OCI-LY3 (cell line): ENCODE data around the gene MAP2K7.
"Not testable (repeated sequence)": the region's sequence is repeated elsewhere in the genome, so short reads cannot be mapped to it uniquely, and the experiment has no call there.

Experiments used
- H2AFZ ChIP-seq: fragments of 200-600, 300-600 bp; shearing (Covaris generic); 2 replicates; pipeline ENCODE4 v1.6.0; 2014; ENCODE audit warnings: antibody characterized with exemption, low read depth, low read length
- H3K27ac ChIP-seq: fragments of 200-600, 300-600 bp; sonication (generic); 2 replicates; pipeline ENCODE4 v1.5.1; 2014; ENCODE audit warnings: mild to moderate bottlenecking, low read length, moderate library complexity, mixed read lengths
- H3K27me3 ChIP-seq: fragments of 200-600, 300-600 bp; sonication (generic); 2 replicates; pipeline ENCODE4 v1.6.1; 2014; ENCODE audit warnings: low read depth, low read length, mixed read lengths
- H3K36me3 ChIP-seq: fragments of 200-600, 300-600 bp; sonication (generic); replicated peaks from 2 replicates; pipeline ENCODE3; 2014; ENCODE audit warnings: low read depth, low read length, mixed read lengths
- H3K4me1 ChIP-seq: fragments of 300-600, 200-600 bp; sonication (generic); 2 replicates; pipeline ENCODE4 v1.6.1; 2014; ENCODE audit warnings: low read length, mixed read lengths
- H3K4me2 ChIP-seq: fragments of 200-600, 300-600 bp; sonication (generic); 2 replicates; pipeline ENCODE4 v1.6.1; 2014; ENCODE audit warnings: low read length, mixed read lengths
- H3K4me3 ChIP-seq: fragments of 300-600, 200-600 bp; sonication (generic); 2 replicates; pipeline ENCODE4 v1.5.1; 2014; ENCODE audit warnings: antibody characterized with exemption, mild to moderate bottlenecking, low read length, moderate library complexity
- H3K79me2 ChIP-seq: fragments of 300-600, 200-600 bp; shearing (Covaris generic); 2 replicates; pipeline ENCODE4 v1.6.1; 2014; ENCODE audit warnings: mild to moderate bottlenecking, low read length, mixed read lengths
- H3K9ac ChIP-seq: fragments of 300-600, 200-600 bp; shearing (Covaris generic); 2 replicates; pipeline ENCODE4 v1.6.0; 2014; ENCODE audit warnings: mild to moderate bottlenecking, low read length, moderate library complexity
- H3K9me3 ChIP-seq: fragments of 200-600, 300-600 bp; shearing (Covaris generic); 2 replicates; pipeline ENCODE4 v1.6.1; 2014; ENCODE audit warnings: low read length, mixed read lengths; ENCODE audit not compliant: insufficient read depth
- H4K20me1 ChIP-seq: fragments of 200-600, 300-600 bp; sonication (generic); 2 replicates; pipeline ENCODE4 v1.6.1; 2016; ENCODE audit warnings: low read length, mixed read lengths; ENCODE audit not compliant: insufficient read depth
- CTCF ChIP-seq: fragments of 200-600, 300-600 bp; sonication (generic); IDR thresholded peaks from 2 replicates; pipeline ENCODE4 v1.5.1; 2014; ENCODE audit warnings: antibody characterized with exemption, low read length, low read depth
- EZH2phosphoT487 ChIP-seq: fragments of 200-600 bp; shearing (Covaris generic); IDR thresholded peaks from 2 replicates; pipeline ENCODE4 v1.6.1; 2018; ENCODE audit warnings: antibody characterized with exemption, mixed run types, low read depth

The MAP2K7 gene

DNA sequence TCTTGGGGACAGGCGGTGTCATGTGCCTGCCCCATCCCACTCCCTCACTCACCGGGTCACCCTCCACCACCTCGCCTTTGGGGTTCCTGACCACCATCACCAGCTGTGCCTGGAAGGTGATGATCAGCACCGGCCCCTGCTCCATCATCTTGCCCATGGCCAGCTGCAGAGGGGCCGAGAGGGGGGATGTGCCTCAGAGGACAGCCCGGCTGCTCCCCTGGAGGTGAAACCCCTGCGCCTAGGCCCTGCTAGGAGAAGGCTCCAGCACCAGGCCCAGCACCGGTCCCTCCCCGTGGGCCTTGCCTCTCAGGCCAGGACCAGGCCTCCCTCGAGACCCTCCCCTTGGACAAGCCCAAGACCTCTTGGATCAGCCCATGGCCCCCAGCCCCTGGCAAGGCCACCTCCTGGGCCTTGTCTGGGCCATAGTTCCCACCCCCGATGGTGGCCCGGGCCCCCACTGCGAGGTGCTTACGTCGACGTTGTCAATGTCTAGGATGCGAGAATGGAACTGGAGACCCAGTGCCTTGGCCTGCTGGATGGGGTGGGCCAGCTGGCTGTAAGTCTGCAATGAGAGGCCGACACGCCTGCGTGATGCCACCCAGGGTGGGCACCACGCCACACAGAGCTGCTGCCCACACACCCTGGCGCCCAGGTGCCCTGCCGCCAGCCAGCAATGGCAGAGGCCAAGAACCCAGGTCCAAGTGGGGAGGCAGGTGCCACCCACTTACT is 24.1 kb downstream of the MAP2K7 start:
- Histone ChIP-seq H3K27ac (no peak overlapping the region), H3K36me3 (peaks cover 36% of the 10 kb centered on the region), H4K20me1 (no peaks in the 10 kb centered on the region), H3K27me3 (no peaks in the 10 kb centered on the region), H3K4me3 (no peak overlapping the region), H3K4me2 (no peak overlapping the region), H3K4me1 (no peaks in the 10 kb centered on the region), H3K9ac (no peak overlapping the region), H3K9me3 (no peaks in the 10 kb centered on the region), H2AFZ (no peak overlapping the region), H3K79me2 (no peaks in the 10 kb centered on the region)
- no peak for TF ChIP-seq CTCF
- no peak for TF ChIP-seq EZH2phosphoT487

- Histone ChIP-seq H3K9me3 (no peaks in the 10 kb centered on the region), H3K4me2 (no peak overlapping the region), H3K4me3 (no peak overlapping the region), H3K79me2 (no peaks in the 10 kb centered on the region), H4K20me1 (0 out of 2 replicates have a peak, but pooled peaks cover under 1% of the 10 kb centered on the region), H3K4me1 (no peaks in the 10 kb centered on the region), H2AFZ (no peak overlapping the region), H3K27ac (no peak overlapping the region), H3K9ac (no peak overlapping the region), H3K27me3 (no peaks in the 10 kb centered on the region), H3K36me3 (peaks cover 39% of the 10 kb centered on the region)
- TF ChIP-seq EZH2phosphoT487 (no peak), CTCF (no peak)
These were observed 24.6 kb downstream of the MAP2K7 start for GRCh38 chr19:7928334-7928706.

GRCh38 chr19:7928741-7929701 is 25.3 kb downstream of the MAP2K7 start:
- Histone ChIP-seq H2AFZ (no peak overlapping the region), H3K9ac (no peak overlapping the region)

DNA sequence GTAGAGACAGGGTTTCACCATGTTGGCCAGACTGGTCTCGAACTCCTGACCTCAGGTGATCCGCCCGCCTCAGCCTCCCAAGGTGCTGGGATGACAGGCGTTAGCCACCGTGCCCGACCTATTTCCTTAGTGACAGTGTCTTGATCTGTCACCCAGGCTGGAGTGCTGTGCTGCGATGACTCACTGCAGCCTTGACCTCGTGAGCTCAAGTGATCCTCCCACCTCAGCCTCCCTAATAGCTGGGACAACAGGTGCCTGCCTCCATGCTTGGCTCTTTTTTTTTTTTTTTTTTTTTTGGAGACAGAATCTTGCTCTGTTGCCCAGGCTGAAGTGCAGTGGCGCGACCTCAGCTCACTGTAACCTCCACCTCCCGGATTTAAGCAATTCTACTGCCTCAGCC is 26.4 kb downstream of the MAP2K7 start:
- not testable (repeated sequence) for H2AFZ ChIP-seq, H4K20me1 ChIP-seq, H3K79me2 ChIP-seq, H3K4me2 ChIP-seq, H3K4me1 ChIP-seq, H3K9me3 ChIP-seq, H3K27ac ChIP-seq, H3K27me3 ChIP-seq, H3K9ac ChIP-seq, H3K4me3 ChIP-seq
- H3K36me3 ChIP-seq = peaks cover 52% of the 10 kb centered on the region

More at GRCh38 chr19:7928741-7929701, 25.3 kb downstream of the MAP2K7 start:
- H3K9me3 ChIP-seq = no peaks in the 10 kb centered on the region
- H3K79me2 ChIP-seq = no peaks in the 10 kb centered on the region
- H3K4me1 ChIP-seq = no peaks in the 10 kb centered on the region
- 0 out of 2 replicates have a peak, but pooled peaks cover 3% of the 10 kb centered on the region for H4K20me1 ChIP-seq
- H3K36me3 ChIP-seq = peaks cover 46% of the 10 kb centered on the region
- no peaks in the 10 kb centered on the region for H3K27me3 ChIP-seq
- peak; percentile 43 for TF ChIP-seq CTCF
- TF ChIP-seq EZH2phosphoT487 = no peak
- no peak overlapping the region for H3K4me2 ChIP-seq
- no peak overlapping the region for H3K27ac ChIP-seq
- no peak overlapping the region for H3K4me3 ChIP-seq
